HUDEP-2 (cell line): ENCODE measurements around the gene ACSL5.
"Not testable (repeated sequence)": the region's sequence is repeated elsewhere in the genome, so short reads cannot be mapped to it uniquely, and the experiment has no call there.

Source experiments
- DNase-seq, 76 experiments: peaks; one replicate each; lab custom pipeline; 2025; ENCODE audit not compliant: unreplicated experiment in 76 of 76; lab: John Stamatoyannopoulos, UW

ACSL5 gene

DNA sequence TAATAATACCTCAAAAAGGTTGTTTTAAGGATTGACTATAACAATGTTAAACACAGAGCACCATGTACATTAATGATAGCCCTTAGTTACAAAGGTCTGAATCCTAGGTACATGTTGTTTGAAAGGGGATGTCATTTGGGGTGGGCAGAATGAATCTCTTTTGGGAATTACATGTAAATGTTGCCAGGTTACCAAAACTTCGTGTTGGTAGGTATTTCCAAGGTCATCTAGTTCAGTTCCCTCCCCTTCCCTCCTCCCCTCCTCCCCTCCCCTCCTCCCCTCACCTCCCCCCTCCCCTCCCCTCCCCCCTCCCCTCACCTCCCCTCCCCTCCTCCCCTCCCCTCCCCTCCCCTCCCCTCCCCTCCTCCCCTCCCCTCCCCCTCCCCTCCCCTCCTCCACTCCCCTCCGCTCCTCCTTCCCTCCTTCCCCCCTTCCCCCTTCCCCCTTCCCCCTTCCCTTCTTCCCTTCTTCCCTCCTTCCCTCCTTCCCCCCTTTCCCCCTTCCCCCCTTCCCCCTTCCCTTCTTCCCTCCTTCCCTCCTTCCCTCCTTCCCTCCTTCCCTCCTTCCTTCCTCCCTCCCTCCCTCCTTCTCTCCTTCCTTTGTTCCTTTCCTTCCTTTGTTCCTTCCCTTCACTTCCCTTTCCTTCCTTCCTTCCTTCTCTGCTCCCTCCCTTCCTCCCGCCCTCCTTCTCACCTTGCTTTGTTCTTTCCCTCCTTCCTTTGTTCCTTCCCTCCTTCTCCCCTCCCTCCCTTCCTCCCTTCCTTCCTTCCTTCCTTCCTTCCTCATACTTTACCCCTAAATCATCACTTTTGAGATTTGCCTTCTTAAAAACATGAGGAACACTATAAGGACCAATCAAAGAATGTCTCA, 81.2 kb downstream of the ACSL5 start:
- DNase-seq = no peak

DNA sequence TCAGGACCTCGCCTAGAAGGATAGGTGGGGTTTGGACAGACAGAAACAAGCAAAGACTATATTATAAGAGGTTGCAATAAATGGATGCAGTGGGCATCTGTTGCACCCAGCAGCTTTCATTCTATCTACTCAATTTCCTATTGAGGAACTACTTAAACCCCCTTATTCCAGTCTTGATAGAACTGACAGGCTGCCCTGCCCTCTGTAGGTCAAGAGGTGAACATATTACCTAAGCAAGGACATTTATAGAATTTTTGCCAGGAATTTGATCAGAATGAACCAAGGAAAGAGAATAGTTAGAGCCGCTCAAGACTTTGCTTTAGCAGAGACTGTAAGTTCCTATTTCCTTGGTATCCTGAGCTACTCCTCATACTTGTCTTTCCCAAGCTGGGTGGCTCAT, 82.6 kb downstream of the ACSL5 start:
- peak in 1 of 76 experiments; percentile 2 for DNase-seq

DNA sequence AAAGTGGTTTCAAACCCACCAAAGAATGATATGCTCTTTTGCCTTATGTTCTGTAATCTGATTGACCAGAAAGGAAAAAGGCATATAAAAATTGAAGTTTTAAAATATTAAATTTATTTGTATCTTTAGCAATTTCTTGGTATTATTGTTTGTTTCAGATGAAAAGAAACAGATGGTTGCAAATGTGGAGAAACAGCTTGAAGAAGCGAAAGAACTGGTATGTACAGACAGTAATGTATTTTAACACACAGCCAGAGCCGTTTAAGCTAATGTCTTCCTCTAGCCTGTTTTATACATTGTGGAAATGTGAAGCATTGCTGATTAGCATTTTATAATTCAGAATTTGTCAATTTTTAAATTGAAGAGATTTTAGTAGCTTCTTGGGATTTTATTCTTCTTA, 86.5 kb downstream of the ACSL5 start:
- no peak for DNase-seq

DNA sequence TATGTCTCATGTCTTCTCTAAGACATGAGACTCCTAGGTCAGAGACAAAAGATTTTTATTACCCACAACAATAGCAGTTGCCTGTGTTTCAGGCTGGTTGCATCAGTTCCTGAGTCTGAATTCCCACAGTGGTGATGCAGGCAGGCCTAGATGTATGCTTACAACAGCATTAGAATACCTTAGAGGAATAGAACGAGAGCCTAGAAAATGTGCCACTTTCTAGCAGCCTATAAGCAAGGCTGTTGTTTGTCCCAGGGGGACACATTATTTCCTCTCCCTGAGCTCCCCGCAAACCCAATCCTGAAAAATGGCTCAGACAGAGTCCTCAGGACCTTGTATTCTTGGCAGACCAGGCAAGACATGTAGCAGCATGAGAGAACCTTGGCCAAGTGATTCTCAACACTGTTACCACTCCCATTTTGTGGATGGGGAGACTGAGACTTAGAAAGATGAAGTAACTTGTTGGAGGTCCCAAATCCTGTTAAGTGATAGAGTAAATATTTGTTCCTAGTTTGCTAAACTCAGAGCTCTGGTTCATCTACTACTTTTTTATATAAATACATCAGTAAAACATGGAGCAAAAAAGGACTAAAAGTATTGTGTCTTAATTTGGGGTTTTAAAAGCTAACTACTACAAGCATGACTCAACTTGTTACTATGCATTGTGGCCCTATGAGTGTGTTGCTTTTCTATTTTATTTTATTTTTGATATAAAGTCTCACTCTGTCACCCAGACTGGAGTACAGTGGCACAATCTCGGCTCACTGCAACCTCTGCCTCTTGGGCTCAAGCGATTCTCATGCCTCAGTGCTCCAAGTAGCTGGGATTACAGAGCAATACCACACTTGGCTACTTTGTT, 87.3 kb downstream of the ACSL5 start:
- DNase-seq = no peak

DNA sequence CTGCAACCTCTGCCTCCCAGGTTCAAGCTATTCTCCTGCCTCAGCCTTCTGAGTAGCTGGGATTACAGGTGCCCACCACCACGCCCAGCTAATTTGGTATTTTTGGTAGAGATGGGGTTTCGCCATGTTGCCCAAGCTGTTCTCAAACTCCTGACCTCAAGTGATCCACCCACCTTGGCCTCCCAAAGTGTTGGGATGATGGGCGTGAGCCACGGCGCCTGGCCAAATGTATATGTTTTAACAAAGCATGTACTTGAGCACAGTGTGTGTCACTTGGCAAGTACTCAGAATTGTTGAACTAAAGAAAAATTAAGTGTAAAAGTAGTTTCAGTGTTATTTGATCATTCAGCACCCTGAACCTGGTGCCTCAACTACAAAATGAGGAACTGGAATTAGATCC, 90.2 kb downstream of the ACSL5 start:
- not testable (repeated sequence) for DNase-seq

DNA sequence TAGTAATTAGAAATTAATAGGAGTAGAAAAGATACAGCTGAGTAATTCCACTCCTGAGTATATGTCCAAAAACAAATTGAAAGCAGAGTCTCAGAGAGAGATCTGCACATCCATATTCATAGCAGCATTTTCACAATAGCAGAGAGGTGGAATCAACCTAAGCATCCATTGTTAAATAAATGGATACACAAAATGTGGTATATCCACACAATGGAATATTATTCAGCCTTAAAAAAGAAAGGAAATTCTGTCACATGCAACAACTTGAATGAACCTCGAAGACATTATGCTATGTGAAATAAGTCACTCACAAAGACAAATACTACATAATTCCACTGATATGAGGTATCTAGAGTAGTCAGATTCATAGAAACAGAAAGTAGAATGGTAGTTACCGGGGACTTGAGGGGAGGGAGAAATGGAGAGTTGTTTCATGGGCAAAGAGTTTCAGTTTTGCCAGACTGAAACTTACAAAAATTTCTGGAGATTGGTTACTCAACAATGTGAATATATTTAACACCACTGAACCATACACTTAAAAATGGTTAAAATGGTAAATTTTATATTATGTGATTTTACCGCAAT, 91.5 kb downstream of the ACSL5 start:
- DNase-seq = no peak

DNA sequence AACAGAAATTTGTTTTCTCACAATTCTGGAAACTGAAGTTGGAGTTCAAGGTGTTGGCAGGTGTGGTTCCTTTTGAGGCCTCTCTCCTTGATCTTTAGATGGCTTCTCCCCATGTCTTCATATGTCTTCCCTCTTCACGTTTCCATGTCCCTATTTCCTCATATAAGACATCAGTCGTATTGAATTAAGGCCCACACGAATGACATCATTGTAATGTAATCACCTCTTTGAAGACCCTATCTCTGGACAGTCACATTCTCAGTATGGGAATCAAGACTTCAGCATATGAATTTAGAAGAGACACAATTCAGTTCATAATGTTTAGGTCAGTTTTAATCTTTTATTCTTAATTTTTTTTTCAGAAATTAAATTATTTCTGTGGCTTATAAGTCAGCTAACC, 92.9 kb downstream of the ACSL5 start:
- DNase-seq = no peak

DNA sequence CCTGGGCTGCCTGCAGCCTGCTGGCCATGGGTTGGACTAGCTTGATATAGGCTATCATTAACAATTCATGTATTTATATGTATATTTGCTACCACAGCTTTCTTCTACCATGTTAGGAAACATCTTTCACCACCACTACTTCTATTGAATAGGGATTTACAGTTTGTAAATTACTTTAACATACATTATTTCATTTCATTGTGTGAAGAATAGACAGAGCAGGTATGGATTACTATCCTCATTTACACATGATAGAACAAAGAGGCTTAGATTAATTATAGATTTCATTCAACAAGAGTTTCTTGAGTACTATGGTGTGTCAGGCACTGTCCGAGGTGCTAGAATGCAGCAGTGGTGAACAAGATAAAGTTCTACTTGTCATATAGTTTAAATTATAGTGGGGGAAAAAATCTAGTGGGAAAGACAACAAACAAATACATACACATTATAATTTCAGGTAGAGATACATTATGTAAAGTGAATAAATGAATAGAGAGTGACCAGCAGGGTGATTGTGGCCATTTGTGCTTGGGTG, 93.7 kb downstream of the ACSL5 start:
- no peak for DNase-seq

DNA sequence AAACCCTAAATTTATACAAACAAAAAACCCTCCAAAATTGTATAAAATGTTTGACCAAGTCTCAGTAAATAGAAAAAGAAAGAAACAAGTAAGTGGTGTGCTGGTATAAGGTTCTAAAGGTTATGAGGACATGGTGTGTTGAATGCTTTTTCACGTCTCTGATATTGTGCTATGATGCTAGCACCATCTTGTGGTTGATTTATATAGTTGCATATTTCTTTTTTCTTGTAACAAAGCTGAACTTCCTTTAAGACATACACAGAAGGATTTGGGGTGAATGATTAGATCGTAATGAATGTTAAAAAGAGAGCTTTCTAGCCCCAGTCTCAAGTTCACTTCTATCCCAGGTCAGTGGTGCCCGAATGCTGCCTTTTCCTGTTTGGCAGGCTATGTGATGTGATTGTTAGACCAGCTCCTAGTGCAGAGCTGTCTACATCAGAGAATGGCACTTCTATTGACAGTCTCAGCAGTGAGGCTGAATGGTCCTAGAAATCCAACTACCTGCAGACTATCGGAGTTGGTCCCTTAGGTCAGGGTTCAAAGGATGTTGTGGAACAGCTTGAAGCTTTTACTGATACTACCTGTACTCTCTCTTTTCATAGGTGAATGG, 98.1 kb downstream of the ACSL5 start:
- DNase-seq = peak in 20 of 76 experiments; percentile 3 to 49 (median 16)

DNA sequence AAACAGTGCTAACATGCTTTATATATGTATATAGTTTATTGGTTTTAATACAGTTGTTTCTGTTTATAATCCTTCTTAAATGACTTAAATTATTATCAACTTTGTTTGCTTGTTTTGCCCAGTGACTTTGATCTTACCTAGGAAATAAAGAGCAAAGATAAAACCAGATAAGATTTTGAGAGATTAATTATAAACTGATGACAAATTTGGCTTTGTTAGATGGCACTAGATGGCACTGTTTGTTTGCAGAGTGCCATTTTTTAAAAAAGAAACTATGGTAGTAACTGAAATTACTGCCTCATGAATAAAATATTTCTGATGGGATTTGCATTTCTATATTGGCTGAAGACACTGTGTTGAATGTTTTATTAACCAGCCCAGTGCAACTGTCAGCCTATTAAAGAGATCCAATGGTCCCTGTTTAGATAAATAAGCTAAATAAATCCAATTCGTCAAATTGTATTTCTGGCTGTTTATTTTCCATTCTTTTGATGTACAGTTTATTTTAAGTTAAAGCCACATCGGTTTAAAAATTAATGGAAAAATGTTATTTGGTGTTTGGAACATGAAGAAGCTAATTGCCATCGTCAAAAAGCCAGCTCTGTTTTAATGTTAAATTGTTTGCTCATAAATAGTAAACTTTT, 101.8 kb downstream of the ACSL5 start:
- peak in 1 of 76 experiments; percentile 2 for DNase-seq
